ENCODE results near the gene ADCK2.
"Not testable (repeated sequence)": the region's sequence is repeated elsewhere in the genome, so short reads cannot be mapped to it uniquely, and the experiment has no call there.

Gene ADCK2

GRCh38 chr7:140697447-140698143 lies 24.9 kb downstream of the ADCK2 start:
- Mint-ChIP-seq H3K36me3 (ENCODE audit: low read depth) (peaks cover 13% of the 10 kb centered on the region), H3K4me3 (peak overlapping the region; percentile 97 to 99 (median 97)), H3K27me3 (ENCODE audit: low read depth) (no peaks in the 10 kb centered on the region), H3K27ac (peak overlapping the region; percentile 96 to 100 (median 100)), H3K4me1 (peaks cover 33% of the 10 kb centered on the region), H3K9me3 (no peaks in the 10 kb centered on the region)
- TF ChIP-seq, protein P1, sequence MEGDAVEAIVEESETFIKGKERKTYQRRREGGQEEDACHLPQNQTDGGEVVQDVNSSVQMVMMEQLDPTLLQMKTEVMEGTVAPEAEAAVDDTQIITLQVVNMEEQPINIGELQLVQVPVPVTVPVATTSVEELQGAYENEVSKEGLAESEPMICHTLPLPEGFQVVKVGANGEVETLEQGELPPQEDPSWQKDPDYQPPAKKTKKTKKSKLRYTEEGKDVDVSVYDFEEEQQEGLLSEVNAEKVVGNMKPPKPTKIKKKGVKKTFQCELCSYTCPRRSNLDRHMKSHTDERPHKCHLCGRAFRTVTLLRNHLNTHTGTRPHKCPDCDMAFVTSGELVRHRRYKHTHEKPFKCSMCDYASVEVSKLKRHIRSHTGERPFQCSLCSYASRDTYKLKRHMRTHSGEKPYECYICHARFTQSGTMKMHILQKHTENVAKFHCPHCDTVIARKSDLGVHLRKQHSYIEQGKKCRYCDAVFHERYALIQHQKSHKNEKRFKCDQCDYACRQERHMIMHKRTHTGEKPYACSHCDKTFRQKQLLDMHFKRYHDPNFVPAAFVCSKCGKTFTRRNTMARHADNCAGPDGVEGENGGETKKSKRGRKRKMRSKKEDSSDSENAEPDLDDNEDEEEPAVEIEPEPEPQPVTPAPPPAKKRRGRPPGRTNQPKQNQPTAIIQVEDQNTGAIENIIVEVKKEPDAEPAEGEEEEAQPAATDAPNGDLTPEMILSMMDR (IDR thresholded peaks at IDR 0.05; ENCODE audit: unreplicated experiment in 3 of 3), result no peak

- H3K36me3 Mint-ChIP-seq (ENCODE audit: low read depth), result peaks cover 20% of the 10 kb centered on the region
- TF ChIP-seq, protein P1 (IDR thresholded peaks at IDR 0.05; ENCODE audit: unreplicated experiment in 3 of 3), result no peak
- H3K27ac Mint-ChIP-seq, result peak overlapping the region; percentile 35 to 100 (median 46)
- no peaks in the 10 kb centered on the region for H3K9me3 Mint-ChIP-seq
- H3K4me1 Mint-ChIP-seq, result peaks cover 33% of the 10 kb centered on the region
- H3K27me3 Mint-ChIP-seq (ENCODE audit: low read depth), result no peaks in the 10 kb centered on the region
- peak overlapping the region; percentile 97 to 99 (median 97) for H3K4me3 Mint-ChIP-seq
Measured at GRCh38 chr7:140698477-140698876, 25.7 kb downstream of the ADCK2 start.

DNA sequence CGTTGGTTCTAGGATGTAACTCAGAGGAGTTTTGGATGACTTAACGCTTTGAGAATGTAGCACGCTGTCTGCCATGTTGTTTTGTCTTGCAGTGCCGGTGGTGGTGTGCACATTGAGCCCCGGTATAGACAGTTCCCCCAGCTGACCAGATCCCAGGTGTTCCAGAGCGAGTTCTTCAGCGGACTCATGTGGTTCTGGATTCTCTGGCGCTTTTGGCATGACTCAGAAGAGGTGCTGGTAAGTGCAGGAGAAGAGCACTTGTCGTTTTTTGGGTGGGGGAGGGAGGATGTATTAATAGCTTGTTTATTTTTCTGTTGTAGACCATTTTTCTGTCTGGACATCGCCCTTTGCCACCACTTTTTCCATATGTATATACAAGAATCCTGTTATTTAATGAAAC lies 30.0 kb downstream of the ADCK2 start:
- Mint-ChIP-seq H3K27ac (no peak overlapping the region), H3K27me3 (ENCODE audit: low read depth) (no peaks in the 10 kb centered on the region), H3K4me3 (no peak overlapping the region), H3K9me3 (no peaks in the 10 kb centered on the region), H3K36me3 (ENCODE audit: low read depth) (peaks cover 47% of the 10 kb centered on the region), H3K4me1 (peaks cover 17% of the 10 kb centered on the region)
- TF ChIP-seq, protein P1 (IDR thresholded peaks at IDR 0.05; ENCODE audit: unreplicated experiment in 3 of 3), result no peak

- H3K36me3 Mint-ChIP-seq (ENCODE audit: low read depth), result peaks cover 41% of the 10 kb centered on the region
- H3K4me1 Mint-ChIP-seq, result peaks cover 7% of the 10 kb centered on the region
- TF ChIP-seq, protein P1 (IDR thresholded peaks at IDR 0.05; ENCODE audit: unreplicated experiment in 3 of 3), result no peak
- H3K27me3 Mint-ChIP-seq (ENCODE audit: low read depth), result no peaks in the 10 kb centered on the region
- no peak overlapping the region for H3K27ac Mint-ChIP-seq
- no peak overlapping the region for H3K4me3 Mint-ChIP-seq
- H3K9me3 Mint-ChIP-seq, result no peaks in the 10 kb centered on the region
Measured at GRCh38 chr7:140704205-140704604, 31.5 kb downstream of the ADCK2 start.

GRCh38 chr7:140707132-140707531 lies 34.4 kb downstream of the ADCK2 start:
- no peaks in the 10 kb centered on the region for H3K4me1 Mint-ChIP-seq
- TF ChIP-seq, protein P1 (IDR thresholded peaks at IDR 0.05; ENCODE audit: unreplicated experiment in 3 of 3), result no peak
- H3K36me3 Mint-ChIP-seq (ENCODE audit: low read depth), result peaks cover 51% of the 10 kb centered on the region
- no peak overlapping the region for H3K4me3 Mint-ChIP-seq
- H3K9me3 Mint-ChIP-seq, result peaks cover 10% of the 10 kb centered on the region
- no peak overlapping the region for H3K27ac Mint-ChIP-seq
- no peaks in the 10 kb centered on the region for H3K27me3 Mint-ChIP-seq (ENCODE audit: low read depth)

DNA sequence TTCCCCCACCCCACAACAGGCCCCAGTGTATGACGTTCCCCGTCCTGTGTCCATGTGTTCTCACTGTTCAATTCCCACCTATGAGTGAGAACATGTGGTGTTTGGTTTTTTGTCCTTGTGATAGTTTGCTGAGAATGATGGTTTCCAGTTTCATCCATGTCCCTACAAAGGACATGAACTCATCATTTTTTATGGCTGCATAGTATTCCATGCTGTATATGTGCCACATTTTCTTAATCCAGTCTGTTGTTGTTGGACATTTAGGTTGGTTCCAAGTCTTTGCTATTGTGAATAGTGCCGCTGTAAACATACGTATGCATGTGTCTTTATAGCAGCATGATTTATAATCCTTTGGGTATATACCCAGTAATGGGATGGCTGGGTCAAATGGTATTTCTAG lies 36.0 kb downstream of the ADCK2 start:
- H3K4me3 Mint-ChIP-seq; H3K27me3 Mint-ChIP-seq (ENCODE audit: low read depth); H3K4me1 Mint-ChIP-seq; H3K27ac Mint-ChIP-seq: not testable (repeated sequence)
- peaks cover 52% of the 10 kb centered on the region for H3K36me3 Mint-ChIP-seq (ENCODE audit: low read depth)
- H3K9me3 Mint-ChIP-seq, result peaks cover 20% of the 10 kb centered on the region

GRCh38 chr7:140712392-140712791 lies 39.6 kb downstream of the ADCK2 start:
- Mint-ChIP-seq H3K9me3 (peaks cover 25% of the 10 kb centered on the region), H3K36me3 (ENCODE audit: low read depth) (peaks cover 50% of the 10 kb centered on the region)
- H3K4me3 Mint-ChIP-seq; H3K4me1 Mint-ChIP-seq; H3K27me3 Mint-ChIP-seq (ENCODE audit: low read depth); H3K27ac Mint-ChIP-seq: not testable (repeated sequence)
